Liver (tissue), 9 donors: ENCODE results near the gene PTRHD1. TPM values are rescaled to one million over a fixed set of nuclear protein-coding genes. Genes with fewer than 3 reads are reported as not detected.

Experiments
- DNase-seq: peaks from one replicate; pipeline ENCODE4 v3.0.0-alpha.2; 2017; ENCODE audit warnings: low spot score
- H3K27ac ChIP-seq, 2 donors: one replicate each; pipeline ENCODE4 v1.7.0; 2013; ENCODE audit warnings: inconsistent platforms in 2 of 2, low read length in 2 of 2, control low read depth in 1 of 2, low read depth in 1 of 2, mild to moderate bottlenecking in 1 of 2
- H3K27me3 ChIP-seq, 4 donors: one replicate each; pipeline versions ENCODE4 v1.6.1 to v1.7.0; 2013; ENCODE audit warnings: low read length in 3 of 4, inconsistent platforms in 1 of 4, mild to moderate bottlenecking in 1 of 4, moderate library complexity in 1 of 4; ENCODE audit not compliant: control insufficient read depth in 4 of 4, insufficient read depth in 4 of 4
- H3K36me3 ChIP-seq, 4 donors: one replicate each; pipeline versions ENCODE4 v1.6.1 to v1.7.0; 2013; ENCODE audit warnings: low read length in 3 of 4, mild to moderate bottlenecking in 3 of 4, low read depth in 1 of 4, moderate library complexity in 1 of 4; ENCODE audit not compliant: control insufficient read depth in 4 of 4, insufficient read depth in 3 of 4
- H3K4me1 ChIP-seq, 4 donors: one replicate each; pipeline versions ENCODE4 v1.6.1 to v1.7.0; 2013; ENCODE audit warnings: low read length in 3 of 4, mild to moderate bottlenecking in 3 of 4, moderate library complexity in 1 of 4; ENCODE audit not compliant: control insufficient read depth in 4 of 4, insufficient read depth in 4 of 4
- H3K4me3 ChIP-seq, 3 donors: one replicate each; pipeline versions ENCODE4 v1.6.1 to v1.7.0; 2013; ENCODE audit warnings: low read length in 3 of 3, control low read depth in 1 of 3, low read depth in 1 of 3, mild to moderate bottlenecking in 1 of 3
- H3K9ac ChIP-seq, 2 donors: one replicate each; pipeline ENCODE4 v1.7.0; 2013; ENCODE audit warnings: low read length in 2 of 2, mild to moderate bottlenecking in 2 of 2, moderate library complexity in 2 of 2, control low read depth in 1 of 2, low read depth in 1 of 2
- H3K9me3 ChIP-seq, 4 donors: one replicate each; pipeline versions ENCODE4 v1.6.1 to v1.7.0; 2013; ENCODE audit warnings: low read length in 3 of 4; ENCODE audit not compliant: control insufficient read depth in 4 of 4
- EGR1 ChIP-seq, 2 donors: IDR thresholded peaks; 2 replicates each; pipeline ENCODE4 v1.6.1; 2016 to 2018; ENCODE audit warnings: antibody characterized with exemption in 2 of 2, low read depth in 2 of 2
- FOXA1 ChIP-seq: IDR thresholded peaks from 2 replicates; pipeline ENCODE4 v1.6.1; 2016; ENCODE audit warnings: antibody characterized with exemption
- FOXA2 ChIP-seq: IDR thresholded peaks from 2 replicates; pipeline ENCODE4 v1.6.1; 2016; ENCODE audit warnings: antibody characterized with exemption
- GABPA ChIP-seq, 2 donors: IDR thresholded peaks in 1 of 2; conservative IDR thresholded peaks in 1 of 2; 2 replicates each; pipeline ENCODE4 v1.6.1; 2016; ENCODE audit warnings: antibody characterized with exemption in 2 of 2, mild to moderate bottlenecking in 1 of 2, moderate library complexity in 1 of 2
- HNF4G ChIP-seq: IDR thresholded peaks from 2 replicates; pipeline ENCODE4 v1.6.1; 2016; ENCODE audit warnings: antibody characterized with exemption
- JUND ChIP-seq, 2 donors: IDR thresholded peaks; 2 replicates each; pipeline ENCODE4 v1.6.1; 2016; ENCODE audit warnings: antibody characterized with exemption in 2 of 2
- NR2F2 ChIP-seq: IDR thresholded peaks from 2 replicates; pipeline ENCODE4 v1.6.1; 2016; ENCODE audit warnings: antibody characterized with exemption
- RAD21 ChIP-seq, 2 donors: IDR thresholded peaks; 2 replicates each; pipeline ENCODE4 v1.6.1; 2016; ENCODE audit warnings: antibody characterized with exemption in 2 of 2, mild to moderate bottlenecking in 2 of 2
- RXRA ChIP-seq, 2 donors: IDR thresholded peaks; 2 replicates each; pipeline ENCODE4 v1.6.1; 2017 to 2018; ENCODE audit warnings: antibody characterized with exemption in 2 of 2, mild to moderate bottlenecking in 1 of 2
- SP1 ChIP-seq: IDR thresholded peaks from 2 replicates; pipeline ENCODE4 v1.6.1; 2018; ENCODE audit warnings: antibody characterized with exemption, mild to moderate bottlenecking
- TAF1 ChIP-seq: conservative IDR thresholded peaks from 2 replicates; pipeline ENCODE4 v1.6.1; 2016; ENCODE audit warnings: antibody characterized with exemption, mild to moderate bottlenecking
- YY1 ChIP-seq: IDR thresholded peaks from 2 replicates; pipeline ENCODE4 v1.6.1; 2016; ENCODE audit warnings: antibody characterized with exemption, mild to moderate bottlenecking
- WGBS: extraction: QIAGEN DNeasy Blood & Tissue Kit; methylation state at CpG from one replicate; pipeline ENCODE4 v1.1.7; 2013; 5-methylcytosine and 5-hydroxymethylcytosine counted together
- polyA plus RNA-seq, 2 donors: library from polyadenylated mRNA; stranded (reverse) in 1 of 2; unstranded in 1 of 2; fragments of 200-250 nt in 1 of 2; fragments of >200 nt in 1 of 2; fragmentation: Nextera tagmentation in 1 of 2; extraction: Ambion mirVana in 1 of 2; gene quantifications; one replicate each; pipeline versions ENCODE4 v1.2.1 to v1.2.3, GENCODE V29; 2013 to 2015
- total RNA-seq, 2 donors: library from RNA; depleted of rRNA; stranded (reverse); fragments of >200 nt; gene quantifications; one replicate each; pipeline ENCODE4 v1.2.3, GENCODE V29; 2014
- TF ChIP-seq, protein P1 (sequence below): IDR thresholded peaks from 2 replicates; pipeline ENCODE4 v1.6.1; 2016; ENCODE audit warnings: antibody characterized with exemption
- TF ChIP-seq, protein P2 (sequence below): fragments of 150-350 bp; IDR thresholded peaks from 2 replicates; pipeline ENCODE4 v1.5.1; 2017; ENCODE audit warnings: improper control_type of control experiment, low read depth, low read length; ENCODE audit not compliant: missing input control
- TF ChIP-seq, protein P3 (sequence below): IDR thresholded peaks from 2 replicates; pipeline ENCODE4 v1.6.1; 2016; ENCODE audit warnings: antibody characterized with exemption
- TF ChIP-seq, protein P4 (sequence below): IDR thresholded peaks from 2 replicates; pipeline ENCODE4 v1.6.1; 2016; ENCODE audit warnings: antibody characterized with exemption, mild to moderate bottlenecking
- TF ChIP-seq, protein P5 (sequence below): IDR thresholded peaks from 2 replicates; pipeline ENCODE4 v1.6.1; 2016; ENCODE audit warnings: antibody characterized with exemption
- donor health status: healthy.
- donor health status: healthy.
- donor health status: healthy.
- donor health status: healthy.
- donor health status: healthy.

Gene PTRHD1
- total and polyA plus RNA-seq, 4 donors, result 9.9 to 50.9 (median 20.7) TPM

DNA sequence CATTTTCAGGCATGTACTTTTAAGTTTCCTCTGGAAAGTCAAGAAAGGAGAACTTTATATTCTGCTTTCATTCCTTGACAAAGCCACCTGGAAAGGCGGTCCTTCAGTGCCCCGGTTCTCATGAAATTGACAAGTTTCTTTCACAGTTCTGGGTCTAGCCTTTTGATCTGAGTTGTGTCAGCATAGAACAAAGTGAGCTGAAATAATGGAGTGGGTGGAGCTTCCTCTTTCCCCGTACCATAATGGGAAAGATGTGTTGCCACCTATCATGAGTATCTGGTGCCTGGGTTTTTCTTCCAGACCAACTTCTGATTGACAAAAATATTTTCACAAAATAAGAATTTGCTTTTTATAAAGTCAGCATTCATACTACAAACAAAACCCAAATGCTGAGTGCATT, 49.3 kb downstream of the PTRHD1 start:
- no peak overlapping the region for H3K4me3 ChIP-seq
- peaks cover 3 to 17% (median 9%) of the 10 kb centered on the region in 4 donors for H3K36me3 ChIP-seq
- WGBS, result 85% methylated on average over 3 of the region's 3 CpGs
- no peak for DNase-seq
- no peaks in the 10 kb centered on the region for H3K9me3 ChIP-seq
- no peaks in the 10 kb centered on the region for H3K4me1 ChIP-seq
- no peak overlapping the region for H3K27ac ChIP-seq
- H3K9ac ChIP-seq, result no peak overlapping the region
- TF ChIP-seq, protein P1, sequence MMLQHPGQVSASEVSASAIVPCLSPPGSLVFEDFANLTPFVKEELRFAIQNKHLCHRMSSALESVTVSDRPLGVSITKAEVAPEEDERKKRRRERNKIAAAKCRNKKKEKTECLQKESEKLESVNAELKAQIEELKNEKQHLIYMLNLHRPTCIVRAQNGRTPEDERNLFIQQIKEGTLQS, result no peak
- TF ChIP-seq YY1 (no peak), JUND (IDR thresholded peaks at IDR 0.05) (no peak), EGR1 (IDR thresholded peaks at IDR 0.05; ENCODE audit: low read depth in 2 of 2) (no peak), RXRA (IDR thresholded peaks at IDR 0.05) (no peak), GABPA (IDR thresholded peaks at IDR 0.05 in 1 of 2, conservative IDR thresholded peaks at IDR 0.05 in 1 of 2) (no peak), FOXA2 (no peak), RAD21 (IDR thresholded peaks at IDR 0.05) (no peak), NR2F2 (no peak), FOXA1 (no peak)
- TF ChIP-seq, protein P2, sequence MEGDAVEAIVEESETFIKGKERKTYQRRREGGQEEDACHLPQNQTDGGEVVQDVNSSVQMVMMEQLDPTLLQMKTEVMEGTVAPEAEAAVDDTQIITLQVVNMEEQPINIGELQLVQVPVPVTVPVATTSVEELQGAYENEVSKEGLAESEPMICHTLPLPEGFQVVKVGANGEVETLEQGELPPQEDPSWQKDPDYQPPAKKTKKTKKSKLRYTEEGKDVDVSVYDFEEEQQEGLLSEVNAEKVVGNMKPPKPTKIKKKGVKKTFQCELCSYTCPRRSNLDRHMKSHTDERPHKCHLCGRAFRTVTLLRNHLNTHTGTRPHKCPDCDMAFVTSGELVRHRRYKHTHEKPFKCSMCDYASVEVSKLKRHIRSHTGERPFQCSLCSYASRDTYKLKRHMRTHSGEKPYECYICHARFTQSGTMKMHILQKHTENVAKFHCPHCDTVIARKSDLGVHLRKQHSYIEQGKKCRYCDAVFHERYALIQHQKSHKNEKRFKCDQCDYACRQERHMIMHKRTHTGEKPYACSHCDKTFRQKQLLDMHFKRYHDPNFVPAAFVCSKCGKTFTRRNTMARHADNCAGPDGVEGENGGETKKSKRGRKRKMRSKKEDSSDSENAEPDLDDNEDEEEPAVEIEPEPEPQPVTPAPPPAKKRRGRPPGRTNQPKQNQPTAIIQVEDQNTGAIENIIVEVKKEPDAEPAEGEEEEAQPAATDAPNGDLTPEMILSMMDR, result no peak
- TF ChIP-seq, protein P3, sequence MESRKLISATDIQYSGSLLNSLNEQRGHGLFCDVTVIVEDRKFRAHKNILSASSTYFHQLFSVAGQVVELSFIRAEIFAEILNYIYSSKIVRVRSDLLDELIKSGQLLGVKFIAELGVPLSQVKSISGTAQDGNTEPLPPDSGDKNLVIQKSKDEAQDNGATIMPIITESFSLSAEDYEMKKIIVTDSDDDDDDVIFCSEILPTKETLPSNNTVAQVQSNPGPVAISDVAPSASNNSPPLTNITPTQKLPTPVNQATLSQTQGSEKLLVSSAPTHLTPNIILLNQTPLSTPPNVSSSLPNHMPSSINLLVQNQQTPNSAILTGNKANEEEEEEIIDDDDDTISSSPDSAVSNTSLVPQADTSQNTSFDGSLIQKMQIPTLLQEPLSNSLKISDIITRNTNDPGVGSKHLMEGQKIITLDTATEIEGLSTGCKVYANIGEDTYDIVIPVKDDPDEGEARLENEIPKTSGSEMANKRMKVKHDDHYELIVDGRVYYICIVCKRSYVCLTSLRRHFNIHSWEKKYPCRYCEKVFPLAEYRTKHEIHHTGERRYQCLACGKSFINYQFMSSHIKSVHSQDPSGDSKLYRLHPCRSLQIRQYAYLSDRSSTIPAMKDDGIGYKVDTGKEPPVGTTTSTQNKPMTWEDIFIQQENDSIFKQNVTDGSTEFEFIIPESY, result no peak
- TF ChIP-seq, protein P4, sequence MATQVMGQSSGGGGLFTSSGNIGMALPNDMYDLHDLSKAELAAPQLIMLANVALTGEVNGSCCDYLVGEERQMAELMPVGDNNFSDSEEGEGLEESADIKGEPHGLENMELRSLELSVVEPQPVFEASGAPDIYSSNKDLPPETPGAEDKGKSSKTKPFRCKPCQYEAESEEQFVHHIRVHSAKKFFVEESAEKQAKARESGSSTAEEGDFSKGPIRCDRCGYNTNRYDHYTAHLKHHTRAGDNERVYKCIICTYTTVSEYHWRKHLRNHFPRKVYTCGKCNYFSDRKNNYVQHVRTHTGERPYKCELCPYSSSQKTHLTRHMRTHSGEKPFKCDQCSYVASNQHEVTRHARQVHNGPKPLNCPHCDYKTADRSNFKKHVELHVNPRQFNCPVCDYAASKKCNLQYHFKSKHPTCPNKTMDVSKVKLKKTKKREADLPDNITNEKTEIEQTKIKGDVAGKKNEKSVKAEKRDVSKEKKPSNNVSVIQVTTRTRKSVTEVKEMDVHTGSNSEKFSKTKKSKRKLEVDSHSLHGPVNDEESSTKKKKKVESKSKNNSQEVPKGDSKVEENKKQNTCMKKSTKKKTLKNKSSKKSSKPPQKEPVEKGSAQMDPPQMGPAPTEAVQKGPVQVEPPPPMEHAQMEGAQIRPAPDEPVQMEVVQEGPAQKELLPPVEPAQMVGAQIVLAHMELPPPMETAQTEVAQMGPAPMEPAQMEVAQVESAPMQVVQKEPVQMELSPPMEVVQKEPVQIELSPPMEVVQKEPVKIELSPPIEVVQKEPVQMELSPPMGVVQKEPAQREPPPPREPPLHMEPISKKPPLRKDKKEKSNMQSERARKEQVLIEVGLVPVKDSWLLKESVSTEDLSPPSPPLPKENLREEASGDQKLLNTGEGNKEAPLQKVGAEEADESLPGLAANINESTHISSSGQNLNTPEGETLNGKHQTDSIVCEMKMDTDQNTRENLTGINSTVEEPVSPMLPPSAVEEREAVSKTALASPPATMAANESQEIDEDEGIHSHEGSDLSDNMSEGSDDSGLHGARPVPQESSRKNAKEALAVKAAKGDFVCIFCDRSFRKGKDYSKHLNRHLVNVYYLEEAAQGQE, result no peak
- TF ChIP-seq, protein P5, sequence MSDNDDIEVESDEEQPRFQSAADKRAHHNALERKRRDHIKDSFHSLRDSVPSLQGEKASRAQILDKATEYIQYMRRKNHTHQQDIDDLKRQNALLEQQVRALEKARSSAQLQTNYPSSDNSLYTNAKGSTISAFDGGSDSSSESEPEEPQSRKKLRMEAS, result no peak
- no peaks in the 10 kb centered on the region for H3K27me3 ChIP-seq

DNA sequence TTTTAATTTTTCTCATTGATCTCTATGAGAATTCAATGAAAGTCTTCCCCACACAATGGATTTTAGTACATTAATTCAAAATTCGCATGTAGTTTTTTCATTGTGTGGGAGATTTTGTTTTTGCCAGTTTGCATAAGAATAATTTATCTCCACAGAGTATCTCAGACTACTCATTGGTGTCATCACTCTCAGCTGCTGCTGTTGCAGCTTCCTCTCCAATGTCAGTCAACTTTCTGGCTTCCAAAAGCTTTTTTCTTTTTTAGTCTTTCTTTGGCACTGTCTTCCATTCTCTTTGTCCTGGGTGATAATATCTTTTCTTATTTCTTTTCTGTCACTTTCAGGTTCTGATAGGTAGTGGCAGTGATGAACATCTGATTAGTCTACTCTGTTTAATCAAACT, 50.5 kb downstream of the PTRHD1 start:
- H3K4me3 ChIP-seq, result no peak overlapping the region
- no peak overlapping the region for H3K27ac ChIP-seq
- H3K9ac ChIP-seq, result no peak overlapping the region
- DNase-seq, result no peak
- H3K36me3 ChIP-seq, result peaks cover 3 to 17% (median 9%) of the 10 kb centered on the region in 4 donors
- H3K9me3 ChIP-seq, result no peaks in the 10 kb centered on the region
- 91% methylated on average over 1 of the region's 1 CpG for WGBS
- H3K27me3 ChIP-seq, result no peaks in the 10 kb centered on the region
- H3K4me1 ChIP-seq, result no peaks in the 10 kb centered on the region
- TF ChIP-seq NR2F2 (no peak), YY1 (no peak), SP1 (no peak), HNF4G (no peak), RAD21 (IDR thresholded peaks at IDR 0.05) (no peak), EGR1 (IDR thresholded peaks at IDR 0.05; ENCODE audit: low read depth in 2 of 2) (no peak), FOXA1 (no peak), RXRA (IDR thresholded peaks at IDR 0.05) (no peak), GABPA (IDR thresholded peaks at IDR 0.05 in 1 of 2, conservative IDR thresholded peaks at IDR 0.05 in 1 of 2) (no peak), TAF1 (no peak)
- TF ChIP-seq, protein P1, result no peak
- TF ChIP-seq, protein P5, result no peak
- TF ChIP-seq, protein P4, result no peak
- TF ChIP-seq, protein P3, result no peak
